ENCODE results near the gene PUM2.

The PUM2 gene, protein sequence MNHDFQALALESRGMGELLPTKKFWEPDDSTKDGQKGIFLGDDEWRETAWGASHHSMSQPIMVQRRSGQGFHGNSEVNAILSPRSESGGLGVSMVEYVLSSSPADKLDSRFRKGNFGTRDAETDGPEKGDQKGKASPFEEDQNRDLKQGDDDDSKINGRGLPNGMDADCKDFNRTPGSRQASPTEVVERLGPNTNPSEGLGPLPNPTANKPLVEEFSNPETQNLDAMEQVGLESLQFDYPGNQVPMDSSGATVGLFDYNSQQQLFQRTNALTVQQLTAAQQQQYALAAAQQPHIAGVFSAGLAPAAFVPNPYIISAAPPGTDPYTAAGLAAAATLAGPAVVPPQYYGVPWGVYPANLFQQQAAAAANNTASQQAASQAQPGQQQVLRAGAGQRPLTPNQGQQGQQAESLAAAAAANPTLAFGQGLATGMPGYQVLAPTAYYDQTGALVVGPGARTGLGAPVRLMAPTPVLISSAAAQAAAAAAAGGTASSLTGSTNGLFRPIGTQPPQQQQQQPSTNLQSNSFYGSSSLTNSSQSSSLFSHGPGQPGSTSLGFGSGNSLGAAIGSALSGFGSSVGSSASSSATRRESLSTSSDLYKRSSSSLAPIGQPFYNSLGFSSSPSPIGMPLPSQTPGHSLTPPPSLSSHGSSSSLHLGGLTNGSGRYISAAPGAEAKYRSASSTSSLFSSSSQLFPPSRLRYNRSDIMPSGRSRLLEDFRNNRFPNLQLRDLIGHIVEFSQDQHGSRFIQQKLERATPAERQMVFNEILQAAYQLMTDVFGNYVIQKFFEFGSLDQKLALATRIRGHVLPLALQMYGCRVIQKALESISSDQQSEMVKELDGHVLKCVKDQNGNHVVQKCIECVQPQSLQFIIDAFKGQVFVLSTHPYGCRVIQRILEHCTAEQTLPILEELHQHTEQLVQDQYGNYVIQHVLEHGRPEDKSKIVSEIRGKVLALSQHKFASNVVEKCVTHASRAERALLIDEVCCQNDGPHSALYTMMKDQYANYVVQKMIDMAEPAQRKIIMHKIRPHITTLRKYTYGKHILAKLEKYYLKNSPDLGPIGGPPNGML

DNA sequence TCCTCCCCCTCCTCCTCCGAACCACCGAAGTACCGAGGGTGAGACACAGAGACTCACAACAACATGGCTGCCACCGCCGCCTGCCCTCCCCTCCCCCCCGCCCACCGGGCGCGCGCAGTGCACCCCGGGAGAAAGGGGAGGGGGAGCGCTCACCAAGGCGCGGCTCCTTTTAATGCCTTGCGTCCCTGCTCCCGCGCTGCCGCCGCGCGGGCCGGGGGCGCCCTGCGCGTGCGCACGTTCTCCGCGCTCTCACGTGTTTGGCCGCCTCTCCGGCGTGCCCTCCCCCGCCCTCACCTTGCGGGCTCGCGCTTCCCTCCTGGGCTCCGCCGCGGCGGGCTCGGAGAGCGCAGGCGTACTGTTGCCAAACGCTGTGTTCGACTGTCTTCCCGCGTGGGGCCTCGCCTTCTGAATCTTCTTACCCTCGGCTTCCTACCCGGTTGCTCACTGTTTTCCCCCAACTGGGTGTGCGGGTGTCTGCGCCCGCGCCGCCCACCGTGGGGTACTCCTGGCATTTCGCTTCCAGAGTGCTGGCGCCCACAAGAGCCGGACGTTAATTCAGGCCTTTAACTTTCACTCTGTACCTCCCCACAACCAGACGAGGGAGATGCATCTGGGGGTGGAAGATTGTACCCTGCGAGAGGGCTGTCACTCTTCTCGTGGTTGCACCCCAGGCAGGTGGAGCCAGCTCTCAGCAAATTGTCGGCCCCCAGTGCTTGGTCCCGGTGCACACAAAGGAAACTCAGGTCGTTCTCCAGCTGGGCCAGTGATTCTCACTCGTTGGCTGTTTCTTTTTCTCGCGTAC, at the start of gene PUM2:
Gene PUM2 (minus strand): TSS at position 92 of the 802 bp plus-strand sequence. CDS start 23,484 bp downstream, outside the sequence.
- DNase-seq (ENCODE audit: low read depth), result peak; percentile 79
- H3K4me3 ChIP-seq (ENCODE audit: control insufficient read depth, low read depth, low read length), result peak within 1 kb of the TSS; percentile 82
- TF ChIP-seq, protein P1, sequence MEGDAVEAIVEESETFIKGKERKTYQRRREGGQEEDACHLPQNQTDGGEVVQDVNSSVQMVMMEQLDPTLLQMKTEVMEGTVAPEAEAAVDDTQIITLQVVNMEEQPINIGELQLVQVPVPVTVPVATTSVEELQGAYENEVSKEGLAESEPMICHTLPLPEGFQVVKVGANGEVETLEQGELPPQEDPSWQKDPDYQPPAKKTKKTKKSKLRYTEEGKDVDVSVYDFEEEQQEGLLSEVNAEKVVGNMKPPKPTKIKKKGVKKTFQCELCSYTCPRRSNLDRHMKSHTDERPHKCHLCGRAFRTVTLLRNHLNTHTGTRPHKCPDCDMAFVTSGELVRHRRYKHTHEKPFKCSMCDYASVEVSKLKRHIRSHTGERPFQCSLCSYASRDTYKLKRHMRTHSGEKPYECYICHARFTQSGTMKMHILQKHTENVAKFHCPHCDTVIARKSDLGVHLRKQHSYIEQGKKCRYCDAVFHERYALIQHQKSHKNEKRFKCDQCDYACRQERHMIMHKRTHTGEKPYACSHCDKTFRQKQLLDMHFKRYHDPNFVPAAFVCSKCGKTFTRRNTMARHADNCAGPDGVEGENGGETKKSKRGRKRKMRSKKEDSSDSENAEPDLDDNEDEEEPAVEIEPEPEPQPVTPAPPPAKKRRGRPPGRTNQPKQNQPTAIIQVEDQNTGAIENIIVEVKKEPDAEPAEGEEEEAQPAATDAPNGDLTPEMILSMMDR (IDR thresholded peaks at IDR 0.05; ENCODE audit: control insufficient read depth, insufficient read depth, low read depth, low read length, missing control alignments), result no peak

DNA sequence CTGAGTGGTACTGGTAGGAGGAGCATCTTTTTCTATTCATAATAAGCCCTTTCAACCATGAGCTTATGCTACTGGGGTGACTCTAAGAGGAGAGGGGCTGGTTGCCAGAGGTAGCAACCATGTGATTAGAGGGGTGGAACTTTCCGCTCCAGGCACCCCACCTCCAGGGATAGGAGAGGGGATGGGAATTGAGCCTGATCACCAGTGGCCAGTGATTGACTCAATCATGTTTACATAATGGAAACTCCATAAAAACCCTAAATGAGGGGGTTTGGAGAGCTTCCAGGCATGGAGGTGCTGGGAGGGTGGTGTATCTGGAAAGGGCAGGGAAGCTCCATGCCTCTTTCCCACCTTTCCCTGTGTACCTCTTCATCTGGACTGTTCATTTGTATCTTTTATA, 49.7 kb upstream of the PUM2 start:
- H3K4me3 ChIP-seq (ENCODE audit: control insufficient read depth, low read depth, low read length), result no peak overlapping the region
- TF ChIP-seq, protein P1 (IDR thresholded peaks at IDR 0.05; ENCODE audit: control insufficient read depth, insufficient read depth, low read depth, low read length, missing control alignments), result no peak
- no peak for DNase-seq (ENCODE audit: low read depth)

DNA sequence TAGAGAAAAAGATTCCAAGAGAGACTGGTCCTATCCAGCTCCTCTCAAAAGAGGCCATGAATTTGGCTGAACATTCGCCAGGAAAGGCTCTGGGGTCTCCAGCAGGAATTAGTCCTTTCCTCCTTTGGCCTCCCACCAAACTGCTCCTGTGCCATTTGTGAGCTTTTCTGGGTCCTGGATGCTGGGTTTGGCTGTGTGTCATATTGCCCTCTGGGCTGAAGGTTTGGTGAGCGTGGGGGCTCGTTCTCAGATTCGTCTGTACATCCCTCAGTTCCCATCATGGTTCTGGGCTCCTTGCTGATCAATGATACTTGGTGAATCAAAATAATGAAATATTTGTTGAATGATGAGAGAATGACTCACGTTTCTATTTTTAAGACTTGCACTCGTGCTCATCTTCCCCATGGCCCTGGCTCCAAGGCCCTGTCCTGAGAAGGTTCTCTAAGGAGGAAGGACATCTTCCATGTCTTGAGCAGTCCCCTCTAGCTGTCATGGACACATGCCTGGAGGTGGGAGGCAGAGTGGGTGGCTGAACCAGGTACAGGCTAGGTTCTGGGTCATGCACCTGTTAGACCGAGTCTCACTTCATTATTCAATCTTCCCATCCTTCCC, 48.4 kb upstream of the PUM2 start:
- TF ChIP-seq, protein P1 (IDR thresholded peaks at IDR 0.05; ENCODE audit: control insufficient read depth, insufficient read depth, low read depth, low read length, missing control alignments), result no peak
- no peak overlapping the region for H3K4me3 ChIP-seq (ENCODE audit: control insufficient read depth, low read depth, low read length)
- DNase-seq (ENCODE audit: low read depth), result no peak

DNA sequence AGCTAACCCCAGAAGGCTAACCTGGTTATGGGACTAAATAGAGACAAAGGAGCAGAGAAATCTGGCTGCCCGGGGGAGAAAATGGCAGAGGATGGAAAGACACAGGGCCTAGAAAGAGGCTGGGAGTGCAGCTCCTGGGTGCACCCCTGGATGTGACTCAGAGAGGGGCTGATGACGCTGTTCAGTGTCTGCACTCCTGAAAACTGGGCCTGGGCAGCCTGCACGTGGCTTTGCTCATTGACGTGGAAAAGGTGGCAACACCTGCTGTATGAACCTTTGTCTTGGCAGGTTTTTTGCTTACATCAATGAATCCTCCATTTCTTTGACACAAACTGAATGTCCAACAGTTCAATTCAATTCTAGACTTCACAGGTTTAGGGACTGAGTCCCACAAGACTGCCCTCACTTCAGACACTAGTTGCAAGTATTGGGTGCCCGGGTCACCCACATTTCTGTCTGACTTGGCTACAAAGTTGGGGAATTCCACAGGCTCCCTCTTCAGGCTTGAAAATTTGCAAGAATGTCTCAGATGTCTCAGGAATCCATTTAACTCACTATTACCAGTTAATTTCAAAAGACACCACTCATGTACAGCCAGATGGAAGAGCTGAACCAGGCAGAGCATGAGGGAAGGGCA, 47.3 kb upstream of the PUM2 start:
- TF ChIP-seq, protein P1 (IDR thresholded peaks at IDR 0.05; ENCODE audit: control insufficient read depth, insufficient read depth, low read depth, low read length, missing control alignments), result no peak
- no peak overlapping the region for H3K4me3 ChIP-seq (ENCODE audit: control insufficient read depth, low read depth, low read length)
- no peak for DNase-seq (ENCODE audit: low read depth)

DNA sequence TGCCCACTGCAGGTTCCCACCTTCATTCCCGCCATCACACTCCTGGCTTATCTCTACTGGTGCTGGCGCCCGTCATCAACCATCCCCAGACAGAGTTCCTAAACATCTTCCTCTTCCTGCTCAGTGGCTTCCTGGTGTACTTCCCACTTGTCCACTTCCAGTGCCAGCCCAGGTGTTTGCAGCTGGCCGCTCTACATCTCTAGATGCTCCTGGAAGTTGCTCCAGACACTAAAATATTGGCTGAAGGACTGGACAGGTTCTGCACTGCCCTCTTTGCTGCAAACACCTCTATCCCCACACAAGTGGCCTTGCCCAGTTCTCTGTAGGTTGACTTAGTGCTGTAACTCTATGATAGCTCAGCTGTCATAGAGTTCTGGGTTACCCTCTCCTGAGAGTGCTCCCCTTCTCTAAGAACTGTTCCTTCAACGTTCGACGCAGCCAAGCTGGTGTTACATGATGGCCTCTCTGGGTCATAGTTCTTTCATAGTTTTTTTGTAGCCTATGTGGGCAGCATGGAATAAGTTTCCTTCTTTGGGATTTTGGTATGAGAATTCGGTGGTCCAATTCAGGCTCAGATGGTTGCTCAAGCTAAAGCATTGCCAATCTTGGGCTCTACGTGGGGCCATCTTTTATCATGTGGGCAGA, 45.8 kb upstream of the PUM2 start:
- TF ChIP-seq, protein P1 (IDR thresholded peaks at IDR 0.05; ENCODE audit: control insufficient read depth, insufficient read depth, low read depth, low read length, missing control alignments), result no peak
- DNase-seq (ENCODE audit: low read depth), result no peak
- no peak overlapping the region for H3K4me3 ChIP-seq (ENCODE audit: control insufficient read depth, low read depth, low read length)

All from AG09309 (cell line).